MCF 10A (cell line): ENCODE results near the gene AVL9. TPM values are rescaled to one million over a fixed set of nuclear protein-coding genes. Genes with fewer than 3 reads are reported as not detected.
"Not testable (repeated sequence)": the region's sequence is repeated elsewhere in the genome, so short reads cannot be mapped to it uniquely, and the experiment has no call there.

ENCODE experiments used
- BruUV-seq: library from RNA; stranded (reverse); fragments of 400-500 nt; replicated peaks from 2 replicates; lab custom pipeline; 2021; lab: Mats Ljungman, UMichigan
- CTCF ChIA-PET: fragments of 300-600 bp; sonication (Branson Sonifier 250); formaldehyde crosslinking; extraction: SDS; loops from one replicate; lab custom pipeline; 2021; ENCODE audit warnings: antibody characterized with exemption, inconsistent platforms; lab: Yijun Ruan, JAX
- POLR2A ChIA-PET: fragments of 300-600, 350-650 bp; sonication (Branson Sonifier 250); formaldehyde crosslinking; extraction: SDS; loops from one replicate; lab custom pipeline; 2020; ENCODE audit warnings: antibody characterized with exemption, inconsistent platforms; lab: Yijun Ruan, JAX
- DNase-seq: peaks from one replicate; pipeline ENCODE4 v3.0.0-alpha.2; 2018; ENCODE audit not compliant: unreplicated experiment
- H3K27ac Mint-ChIP-seq: one replicate; pipeline ENCODE4 v1.8.0; 2022; ENCODE audit warnings: mild to moderate bottlenecking, low read depth, mixed read lengths; ENCODE audit not compliant: unreplicated experiment
- H3K27me3 Mint-ChIP-seq: one replicate; pipeline ENCODE4 v1.8.0; 2022; ENCODE audit warnings: mixed read lengths; ENCODE audit not compliant: insufficient read depth, unreplicated experiment
- H3K36me3 Mint-ChIP-seq: one replicate; pipeline ENCODE4 v1.8.0; 2022; ENCODE audit warnings: mild to moderate bottlenecking, moderate library complexity, mixed read lengths; ENCODE audit not compliant: insufficient read depth, unreplicated experiment
- H3K4me1 Mint-ChIP-seq: one replicate; pipeline ENCODE4 v1.8.0; 2022; ENCODE audit warnings: mixed read lengths; ENCODE audit not compliant: insufficient read depth, unreplicated experiment
- H3K4me3 Mint-ChIP-seq: one replicate; pipeline ENCODE4 v1.8.0; 2022; ENCODE audit warnings: mild to moderate bottlenecking, moderate library complexity, mixed read lengths; ENCODE audit not compliant: unreplicated experiment
- H3K9me3 Mint-ChIP-seq: one replicate; pipeline ENCODE4 v1.8.0; 2022; ENCODE audit warnings: mixed read lengths; ENCODE audit not compliant: unreplicated experiment
- intact Hi-C: fragments of 100-400 bp; cut with micrococcal nuclease; formaldehyde crosslinking; loops from 2 replicates; pipeline ENCODE4 v1.14.1; 2022
- total RNA-seq: library from RNA; stranded (reverse); gene quantifications from 2 replicates; pipeline ENCODE4 v1.2.3, GENCODE V29; 2022
- TF ChIP-seq, protein P1 (sequence below): fragments of 200-600 bp; IDR thresholded peaks from one replicate; pipeline ENCODE4 v1.8.0; 2022; ENCODE audit warnings: antibody characterized with exemption, mild to moderate bottlenecking; ENCODE audit not compliant: unreplicated experiment

The AVL9 gene
- total RNA-seq, 1 experiment from 2014 or later, result 38.6 TPM

DNA sequence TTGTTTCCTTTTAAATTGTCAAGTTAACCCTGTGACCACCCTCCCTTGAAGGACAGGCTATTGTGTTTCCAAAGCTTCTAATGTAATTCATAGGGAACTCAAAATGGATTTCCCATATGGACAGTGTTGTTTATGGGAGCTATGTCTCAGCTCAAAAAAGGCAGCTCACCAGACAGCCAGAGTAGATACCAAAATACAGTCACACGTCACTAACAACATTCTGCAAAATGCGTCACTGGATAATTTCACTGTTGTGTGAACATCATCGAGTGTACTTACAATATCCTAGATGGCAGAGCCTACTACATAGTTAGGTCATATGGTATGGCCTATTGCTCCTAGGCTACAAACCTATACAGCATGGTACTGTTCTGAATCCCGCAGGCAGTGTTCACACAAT lies 97.4 kb downstream of the AVL9 start:
- CTCF ChIA-PET, result interaction anchor here (0.5 to 0.6 kb wide), 2 partner anchors 512 to 596 kb away, joined by 3 to 4 read pairs; no protein-coding TSS in a partner anchor
- Mint-ChIP-seq H3K4me3 (no peak overlapping the region), H3K27ac (no peak overlapping the region), H3K36me3 (peaks cover 20% of the 10 kb centered on the region), H3K27me3 (no peaks in the 10 kb centered on the region), H3K4me1 (no peaks in the 10 kb centered on the region), H3K9me3 (no peaks in the 10 kb centered on the region)
- intact Hi-C loops, result no loop called here
- no peak for DNase-seq
- no TSS peak for BruUV-seq
- TF ChIP-seq, protein P1, sequence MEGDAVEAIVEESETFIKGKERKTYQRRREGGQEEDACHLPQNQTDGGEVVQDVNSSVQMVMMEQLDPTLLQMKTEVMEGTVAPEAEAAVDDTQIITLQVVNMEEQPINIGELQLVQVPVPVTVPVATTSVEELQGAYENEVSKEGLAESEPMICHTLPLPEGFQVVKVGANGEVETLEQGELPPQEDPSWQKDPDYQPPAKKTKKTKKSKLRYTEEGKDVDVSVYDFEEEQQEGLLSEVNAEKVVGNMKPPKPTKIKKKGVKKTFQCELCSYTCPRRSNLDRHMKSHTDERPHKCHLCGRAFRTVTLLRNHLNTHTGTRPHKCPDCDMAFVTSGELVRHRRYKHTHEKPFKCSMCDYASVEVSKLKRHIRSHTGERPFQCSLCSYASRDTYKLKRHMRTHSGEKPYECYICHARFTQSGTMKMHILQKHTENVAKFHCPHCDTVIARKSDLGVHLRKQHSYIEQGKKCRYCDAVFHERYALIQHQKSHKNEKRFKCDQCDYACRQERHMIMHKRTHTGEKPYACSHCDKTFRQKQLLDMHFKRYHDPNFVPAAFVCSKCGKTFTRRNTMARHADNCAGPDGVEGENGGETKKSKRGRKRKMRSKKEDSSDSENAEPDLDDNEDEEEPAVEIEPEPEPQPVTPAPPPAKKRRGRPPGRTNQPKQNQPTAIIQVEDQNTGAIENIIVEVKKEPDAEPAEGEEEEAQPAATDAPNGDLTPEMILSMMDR, result no peak
- POLR2A ChIA-PET, result interaction anchor here (1.5 kb wide), 1 partner anchor 10 kb away, joined by 3 read pairs; no protein-coding TSS in a partner anchor

DNA sequence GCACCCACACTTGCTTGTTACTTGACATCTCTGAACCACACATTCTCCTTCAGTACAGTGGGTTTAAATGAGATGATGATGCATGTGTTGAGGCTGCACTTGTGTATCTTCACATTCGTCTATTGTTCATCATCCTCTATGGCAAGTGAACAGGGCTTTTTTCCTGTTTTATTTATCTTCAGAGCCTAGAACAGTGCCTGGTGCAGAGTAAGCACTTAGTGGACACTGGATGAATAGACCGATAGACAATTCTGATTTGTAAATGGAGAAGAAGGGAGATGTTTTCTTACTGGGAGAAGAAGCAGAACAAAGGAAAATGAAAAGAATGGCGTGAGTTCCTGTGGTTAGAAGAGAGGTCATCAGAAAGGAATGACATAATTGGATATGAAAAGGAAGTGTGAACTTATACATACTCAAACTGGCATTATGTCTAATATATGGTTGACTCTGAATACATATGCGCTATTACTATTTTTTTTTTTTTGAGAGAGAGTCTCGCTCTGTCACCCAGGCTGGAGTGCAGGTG lies 99.7 kb downstream of the AVL9 start:
- ChIA-PET CTCF (interaction anchor here (0.7 kb wide), 1 partner anchor 271 kb away, joined by 7 read pairs; no protein-coding TSS in a partner anchor), POLR2A (no interaction called here)
- intact Hi-C loops, result no loop called here

DNA sequence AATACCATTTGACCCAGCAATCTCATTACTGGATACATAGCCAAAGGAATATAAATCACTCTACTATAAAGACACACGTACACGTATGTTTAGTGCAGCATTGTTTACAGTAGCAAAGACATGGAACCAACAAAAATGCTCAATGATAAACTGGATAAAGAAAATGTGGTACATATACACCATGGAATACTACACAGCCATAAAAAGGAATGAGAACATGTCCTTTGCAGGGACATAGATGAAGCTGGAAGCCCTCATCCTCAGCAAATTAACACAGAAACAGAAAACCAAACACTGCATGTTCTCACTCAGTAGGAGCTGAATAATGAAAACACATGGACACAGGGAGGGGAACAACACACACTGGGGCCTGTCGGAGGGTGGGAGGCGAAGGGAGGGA lies 105.9 kb downstream of the AVL9 start:
- H3K4me3 Mint-ChIP-seq, H3K27me3 Mint-ChIP-seq, H3K4me1 Mint-ChIP-seq, H3K9me3 Mint-ChIP-seq, H3K27ac Mint-ChIP-seq, BruUV-seq, H3K36me3 Mint-ChIP-seq, CTCF ChIA-PET, intact Hi-C loops, DNase-seq, POLR2A ChIA-PET: not testable (repeated sequence)

More for the DNA sequence above, 99.7 kb downstream of the AVL9 start:
- no peak overlapping the region for H3K27ac Mint-ChIP-seq
- peaks cover 8% of the 10 kb centered on the region for H3K9me3 Mint-ChIP-seq
- no peak for DNase-seq
- H3K4me1 Mint-ChIP-seq, result no peaks in the 10 kb centered on the region
- H3K36me3 Mint-ChIP-seq, result peaks cover 16% of the 10 kb centered on the region
- no peak overlapping the region for H3K4me3 Mint-ChIP-seq
- TF ChIP-seq, protein P1, result no peak
- BruUV-seq, result no TSS peak
- no peaks in the 10 kb centered on the region for H3K27me3 Mint-ChIP-seq

DNA sequence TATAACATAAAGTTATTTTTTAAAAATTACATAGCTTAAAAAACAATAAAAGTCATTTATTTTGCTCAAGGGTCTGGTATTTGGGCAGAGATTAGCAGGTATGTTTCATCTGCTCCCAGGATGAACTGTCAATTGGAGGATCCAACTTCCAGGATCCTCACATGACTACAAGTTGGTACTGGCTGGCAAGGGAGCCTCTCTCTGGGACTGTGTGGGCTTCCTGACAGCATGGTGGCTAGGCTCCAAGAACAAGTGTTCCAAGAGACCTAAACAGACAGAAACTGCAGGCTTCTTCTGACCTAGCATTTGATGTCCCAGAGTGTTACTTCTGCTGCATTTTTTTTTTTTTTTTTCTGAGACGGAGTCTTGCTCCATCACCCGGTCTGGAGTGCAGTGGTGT lies 107.2 kb downstream of the AVL9 start:
- Mint-ChIP-seq H3K4me1 (no peaks in the 10 kb centered on the region), H3K36me3 (no peaks in the 10 kb centered on the region), H3K27me3 (no peaks in the 10 kb centered on the region), H3K9me3 (peaks cover 8% of the 10 kb centered on the region), H3K27ac (no peak overlapping the region), H3K4me3 (no peak overlapping the region)
- DNase-seq, result no peak
- intact Hi-C loops, result no loop called here
- CTCF ChIA-PET, result no interaction called here
- TF ChIP-seq, protein P1, result no peak
- no TSS peak for BruUV-seq
- POLR2A ChIA-PET, result no interaction called here

DNA sequence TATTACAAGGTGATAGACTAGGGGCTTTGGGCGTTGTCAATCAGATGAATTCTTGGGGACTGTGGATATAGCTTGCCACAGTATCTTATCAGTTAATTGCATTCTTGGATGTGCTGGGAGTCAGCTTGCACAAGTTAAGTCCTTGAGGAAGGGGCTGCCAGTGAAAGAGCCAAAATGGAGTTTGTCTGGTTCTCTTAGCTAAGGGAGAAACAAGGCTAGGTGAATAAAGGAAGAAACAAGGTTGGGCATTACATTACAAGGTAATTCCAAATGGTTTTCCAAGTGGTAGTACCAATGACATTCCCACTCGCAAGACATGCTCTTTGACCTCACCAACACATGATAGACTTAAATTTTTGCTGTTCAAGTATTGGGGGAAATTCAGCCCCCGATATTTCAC lies 108.2 kb downstream of the AVL9 start:
- CTCF ChIA-PET, H3K27ac Mint-ChIP-seq, H3K9me3 Mint-ChIP-seq, H3K4me3 Mint-ChIP-seq, intact Hi-C loops, H3K4me1 Mint-ChIP-seq, H3K36me3 Mint-ChIP-seq, POLR2A ChIA-PET, H3K27me3 Mint-ChIP-seq, BruUV-seq, DNase-seq: not testable (repeated sequence)

DNA sequence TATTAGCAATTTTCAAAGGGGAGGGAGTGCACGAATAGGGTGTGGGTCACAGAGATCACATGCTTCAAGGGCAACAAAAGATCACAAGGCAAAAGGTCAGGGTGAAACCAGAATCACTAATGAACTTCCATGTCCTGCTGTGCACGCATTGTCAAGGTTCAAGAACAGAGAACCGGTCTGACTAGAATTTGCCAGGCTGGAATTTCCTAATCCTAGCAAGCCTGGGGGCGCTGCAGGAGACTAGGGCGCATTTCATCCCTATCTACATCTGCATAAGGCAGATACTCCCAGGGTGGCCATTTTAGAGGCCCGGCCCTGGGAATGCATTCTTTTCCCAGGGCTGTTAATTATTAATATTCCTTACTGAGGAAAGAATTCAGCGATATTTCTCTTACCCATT lies 108.8 kb downstream of the AVL9 start:
- BruUV-seq, H3K27me3 Mint-ChIP-seq, POLR2A ChIA-PET, intact Hi-C loops, H3K4me3 Mint-ChIP-seq, H3K9me3 Mint-ChIP-seq, H3K27ac Mint-ChIP-seq, DNase-seq, H3K4me1 Mint-ChIP-seq, CTCF ChIA-PET, H3K36me3 Mint-ChIP-seq: not testable (repeated sequence)
